HG03520 (cell line): ENCODE results near the gene GRIK4.
"Not testable (repeated sequence)": the region's sequence is repeated elsewhere in the genome, so short reads cannot be mapped to it uniquely, and the experiment has no call there.

Experiments
- ATAC-seq: cut with Tn5 transposase; IDR thresholded peaks from one replicate; pipeline ENCODE4 v1.9.1; 2021; ENCODE audit warnings: mild to moderate bottlenecking, moderate library complexity; ENCODE audit not compliant: unreplicated experiment

Gene GRIK4

GRCh38 chr11:120571476-120571875, 59.9 kb downstream of the GRIK4 start:
- no peak for ATAC-seq

DNA sequence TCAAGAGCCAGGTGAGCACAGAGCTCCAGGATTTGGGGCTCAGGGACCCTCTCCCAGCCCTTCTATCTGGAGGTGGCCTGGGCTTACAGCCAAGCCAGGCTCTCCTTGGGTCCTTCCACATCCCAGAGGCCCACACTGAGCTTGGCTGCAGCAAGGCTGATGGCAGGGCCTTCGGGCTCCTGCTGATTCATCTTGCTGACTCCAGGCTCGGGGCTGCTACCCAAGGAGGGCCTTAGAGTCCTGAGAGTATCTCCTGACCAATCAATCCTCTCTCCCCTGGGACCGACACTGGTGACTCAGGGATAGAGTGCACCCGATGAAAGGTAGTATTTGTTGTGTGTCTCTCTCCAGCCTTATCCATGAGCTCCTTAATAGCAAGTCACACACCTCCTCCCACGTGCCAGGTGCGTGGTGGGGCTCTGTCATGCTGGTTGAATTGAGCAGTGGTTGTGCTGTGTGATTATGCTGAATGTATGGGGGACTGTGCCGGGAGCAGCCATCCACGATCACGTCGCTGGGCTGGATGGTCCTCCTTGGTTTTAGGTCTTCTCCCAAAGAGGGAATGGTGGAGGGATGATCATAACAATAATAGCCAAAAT, 62.3 kb downstream of the GRIK4 start:
- no peak for ATAC-seq

DNA sequence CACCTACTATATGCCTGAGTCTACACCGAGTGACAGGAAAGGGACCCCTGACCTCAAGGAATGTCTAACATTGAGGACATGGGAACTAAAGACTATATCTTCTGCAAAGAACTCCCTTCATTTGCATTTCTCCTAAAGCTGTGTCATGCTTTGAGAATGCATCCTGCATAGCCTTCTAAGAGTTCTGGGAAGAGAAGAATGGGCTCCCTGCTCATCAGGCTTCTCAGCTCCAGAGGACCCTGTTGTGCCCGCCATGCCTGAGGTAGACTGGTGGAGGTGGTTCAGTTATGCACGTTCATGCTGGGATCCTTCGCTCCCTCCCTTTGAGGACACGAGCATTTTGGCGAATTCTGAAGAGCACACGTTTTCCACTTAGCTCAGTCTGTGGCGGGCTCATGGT, 63.3 kb downstream of the GRIK4 start:
- ATAC-seq, result no peak

DNA sequence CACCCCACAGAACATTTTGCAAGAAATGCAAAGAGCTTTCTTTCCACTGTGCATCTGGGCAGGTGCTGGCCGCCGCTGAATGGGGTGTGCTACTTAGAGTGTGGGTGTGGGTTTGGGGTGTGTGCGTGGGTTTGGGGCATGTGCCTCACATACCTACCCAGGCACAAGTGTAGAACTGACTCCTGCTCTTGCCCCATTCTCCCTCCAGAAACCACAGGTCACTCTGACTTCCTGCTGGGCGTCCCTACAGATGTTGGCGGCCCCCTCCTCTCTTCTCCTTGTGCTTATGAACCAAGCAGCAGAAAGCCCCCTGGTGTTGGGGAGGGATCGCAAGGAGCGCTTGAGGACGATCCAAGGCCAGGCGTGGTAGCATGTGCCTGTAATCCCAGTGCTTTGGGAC, 63.9 kb downstream of the GRIK4 start:
- ATAC-seq, result no peak

GRCh38 chr11:120576606-120577005, 65.1 kb downstream of the GRIK4 start:
- ATAC-seq, result no peak

DNA sequence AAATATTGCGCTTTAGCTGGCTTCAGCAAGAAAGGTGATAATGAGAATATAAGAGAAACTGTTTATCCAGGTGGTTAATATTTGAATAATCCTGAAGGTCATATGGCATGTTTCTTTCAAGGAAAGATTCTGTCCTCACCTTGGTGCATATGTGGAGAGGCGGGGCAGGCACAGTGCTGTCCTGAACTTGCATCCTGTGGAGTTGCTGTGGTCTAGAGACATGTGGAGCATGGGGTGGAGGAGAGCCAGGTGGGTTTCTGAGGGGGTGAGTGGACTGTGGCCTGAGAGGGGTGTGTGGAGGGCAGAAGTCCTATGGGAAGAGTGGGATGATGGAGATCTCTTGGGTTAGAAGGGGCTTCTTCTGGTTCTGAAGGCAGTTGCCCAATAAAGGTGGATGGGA, 65.5 kb downstream of the GRIK4 start:
- ATAC-seq, result no peak

- ATAC-seq, result no peak
These were observed 66.2 kb downstream of the GRIK4 start for GRCh38 chr11:120577624-120578363.

DNA sequence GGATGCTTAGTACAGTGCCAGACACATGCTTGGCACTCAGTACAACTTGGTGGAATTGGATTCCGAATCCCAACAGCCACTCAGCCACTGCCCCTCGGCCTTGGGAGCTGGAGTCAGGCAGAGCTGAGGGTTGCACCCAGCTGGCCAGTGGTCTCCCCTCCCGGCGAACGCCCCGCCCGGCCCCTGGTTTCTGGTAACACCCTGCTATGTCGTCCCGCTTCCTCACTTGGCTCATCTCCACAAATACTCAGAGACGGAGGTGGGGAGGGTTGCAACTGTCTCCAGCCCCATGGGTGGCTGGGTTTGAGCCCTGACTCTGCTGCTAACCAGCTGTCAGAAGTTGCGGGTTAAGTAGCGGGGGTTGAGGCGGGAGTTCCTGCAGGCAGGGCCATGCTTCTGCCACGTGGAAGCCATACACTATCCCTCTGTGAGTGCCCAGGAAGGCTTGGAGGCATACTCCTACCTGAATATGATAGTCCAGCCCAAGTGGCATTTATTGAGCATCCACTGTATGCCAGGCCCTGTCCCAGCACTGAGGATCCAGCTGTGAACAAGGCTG, 67.1 kb downstream of the GRIK4 start:
- no peak for ATAC-seq

DNA sequence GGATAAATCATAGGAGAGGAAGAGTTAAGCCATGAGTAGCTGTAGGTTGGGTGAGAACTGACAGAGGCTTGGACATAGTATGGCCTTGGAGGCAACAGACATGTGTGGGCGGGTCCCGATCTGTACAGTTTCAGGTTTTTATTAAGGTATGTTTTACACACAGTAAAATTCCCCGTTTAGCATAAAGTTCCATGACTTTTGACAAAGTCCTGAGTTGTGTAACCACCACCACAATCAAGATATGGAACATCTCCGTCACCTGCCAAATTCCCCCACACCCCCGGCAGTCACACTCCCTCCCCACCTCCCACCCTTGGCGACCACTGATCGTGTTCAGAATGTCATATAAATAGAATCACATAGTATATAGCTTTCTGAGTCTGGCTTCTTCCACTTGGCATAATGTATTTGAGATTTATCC, 68.1 kb downstream of the GRIK4 start:
- no peak for ATAC-seq

- ATAC-seq, result no peak
These were observed 69.8 kb downstream of the GRIK4 start for GRCh38 chr11:120581313-120581712.

GRCh38 chr11:120582535-120582934, 71.0 kb downstream of the GRIK4 start:
- not testable (repeated sequence) for ATAC-seq

- ATAC-seq, result no peak
These were observed 74.5 kb downstream of the GRIK4 start for GRCh38 chr11:120586072-120586471.

DNA sequence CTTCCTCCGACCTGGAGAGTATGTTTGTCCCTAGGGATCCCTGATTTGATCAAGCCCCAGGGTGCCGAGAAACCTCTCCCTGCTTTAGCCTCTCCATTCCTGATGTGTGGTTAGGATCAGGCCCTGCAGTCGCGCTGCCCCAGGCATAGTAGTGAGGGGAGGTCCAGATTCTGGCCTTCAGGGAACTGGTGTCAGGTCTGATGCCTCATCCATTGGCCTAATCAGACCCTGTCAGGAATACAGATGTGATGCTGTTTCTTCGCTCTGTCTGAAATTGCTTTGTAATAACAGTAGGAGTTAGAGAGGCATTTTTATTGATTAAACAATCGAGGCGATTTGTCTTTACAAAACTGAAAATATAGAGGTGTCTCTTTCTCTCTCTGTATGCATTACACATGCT, 75.2 kb downstream of the GRIK4 start:
- ATAC-seq, result no peak

DNA sequence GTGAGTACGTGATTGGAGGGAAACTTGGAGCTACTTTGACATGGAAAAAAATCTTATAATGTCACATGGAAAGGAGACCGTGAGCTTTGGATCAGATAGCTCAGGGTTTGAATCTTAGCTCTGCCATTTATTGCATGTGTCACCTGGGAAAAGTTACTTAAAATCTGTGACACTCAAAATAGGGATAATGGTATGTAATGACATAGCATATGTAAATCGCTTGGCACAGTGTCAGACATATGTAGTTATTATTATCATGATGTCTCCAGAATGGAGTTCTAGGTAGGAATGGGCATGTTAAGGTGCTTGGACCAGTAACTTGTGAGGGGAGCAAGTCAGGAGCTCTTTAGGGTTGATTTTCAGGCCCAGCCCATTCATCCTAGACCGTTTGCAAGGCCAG, 75.8 kb downstream of the GRIK4 start:
- no peak for ATAC-seq

DNA sequence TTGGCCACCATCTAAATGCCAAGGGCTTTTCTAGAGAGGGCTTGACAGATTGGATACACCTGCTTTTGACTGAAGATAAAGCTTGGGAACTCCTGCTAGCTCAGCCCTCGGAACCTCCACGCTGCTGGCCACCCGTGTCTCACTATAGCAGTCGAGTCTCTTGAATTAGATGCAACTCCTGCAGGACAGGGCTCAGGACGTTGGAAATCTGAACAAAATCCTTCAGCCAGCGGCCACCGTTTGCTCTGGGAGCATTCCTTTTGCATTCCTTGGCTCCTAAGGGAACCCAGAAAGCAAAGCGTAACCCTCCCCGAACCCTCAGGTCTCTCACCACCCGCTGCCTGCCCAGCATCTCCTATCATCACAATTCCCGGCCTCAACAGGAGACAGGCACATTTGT, 77.8 kb downstream of the GRIK4 start:
- ATAC-seq, result no peak

GRCh38 chr11:120590472-120590871, 78.9 kb downstream of the GRIK4 start:
- no peak for ATAC-seq

DNA sequence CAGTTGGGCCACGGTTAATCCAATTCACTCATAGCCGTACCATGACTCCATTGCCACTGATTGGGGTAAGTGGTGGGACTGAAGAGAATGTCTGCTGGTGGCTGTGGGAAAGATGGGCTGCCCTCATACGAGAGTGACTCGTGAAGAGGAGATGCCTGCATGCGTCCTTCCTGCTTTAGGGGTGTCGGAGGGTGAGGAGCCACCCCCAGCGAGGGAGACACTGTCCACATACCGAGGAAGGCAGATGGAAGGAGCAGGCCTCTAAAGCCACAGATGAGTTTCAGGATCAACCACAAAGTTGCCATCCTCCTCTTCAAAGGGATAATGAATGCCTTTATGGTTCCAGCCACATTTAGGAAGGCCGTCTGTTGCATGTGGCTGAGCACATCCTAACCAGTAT, 83.2 kb downstream of the GRIK4 start:
- ATAC-seq, result no peak

GRCh38 chr11:120595557-120595956, 84.0 kb downstream of the GRIK4 start:
- no peak for ATAC-seq

GRCh38 chr11:120597250-120598215, 86.0 kb downstream of the GRIK4 start:
- ATAC-seq, result no peak

DNA sequence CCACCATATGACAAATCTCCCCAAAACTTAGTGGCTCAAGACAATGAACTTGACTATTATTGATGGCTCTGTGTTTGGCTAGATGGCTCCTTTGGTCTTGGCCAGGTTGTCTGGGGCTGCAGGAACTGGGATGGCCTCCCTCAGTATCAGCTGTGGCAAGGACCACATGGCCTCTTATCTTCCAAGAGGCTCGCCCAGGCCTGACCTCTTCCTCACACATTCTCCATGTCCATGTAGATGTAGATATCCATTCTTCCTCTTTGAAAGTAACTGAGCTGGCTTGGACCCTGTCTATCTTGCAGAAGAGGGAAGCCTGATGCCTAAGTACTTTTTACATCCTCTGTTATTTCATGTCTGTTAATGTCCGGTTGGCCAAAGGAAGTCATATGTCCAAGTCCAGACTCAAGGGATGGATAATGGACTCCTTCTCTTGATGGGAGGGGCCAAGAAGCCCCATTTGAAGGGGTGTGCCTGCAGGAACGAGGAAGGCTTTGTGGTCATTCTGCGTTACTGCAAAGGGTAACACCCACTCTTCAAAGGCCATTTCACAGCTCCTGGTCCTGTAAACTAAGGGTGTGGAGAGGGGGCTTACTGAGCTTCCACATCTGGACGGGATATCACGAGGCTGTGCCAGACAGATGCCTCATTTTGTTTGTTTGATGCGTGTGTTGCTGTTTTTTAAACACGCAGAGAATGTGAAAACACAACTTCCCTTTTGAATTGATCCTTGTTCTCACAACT, 87.1 kb downstream of the GRIK4 start:
- no peak for ATAC-seq
